Smooth muscle cell (in vitro differentiated cells): ENCODE measurements around the gene RARS1. TPM values are rescaled to one million over a fixed set of nuclear protein-coding genes. Genes with fewer than 3 reads are reported as not detected.

Experiments used
- DNase-seq: peaks from one replicate; lab custom pipeline; 2025; ENCODE audit not compliant: unreplicated experiment; lab: John Stamatoyannopoulos, UW
- H2AFZ ChIP-seq: fragments of 200-600 bp; sonication (generic); 2 replicates; pipeline ENCODE4 v1.6.0; 2016; ENCODE audit warnings: antibody characterized with exemption, low read depth, mild to moderate bottlenecking
- H3F3A ChIP-seq: fragments of 200-600 bp; sonication (generic); 2 replicates; pipeline ENCODE4 v1.6.0; 2017; ENCODE audit warnings: antibody characterized with exemption, low read depth
- H3K27ac ChIP-seq: fragments of 200-600 bp; sonication (generic); 2 replicates; pipeline ENCODE4 v1.5.1; 2016; ENCODE audit warnings: low read depth, mild to moderate bottlenecking
- H3K27me3 ChIP-seq: fragments of 200-600 bp; sonication (generic); 2 replicates; pipeline ENCODE4 v1.6.1; 2016; ENCODE audit warnings: low read depth, mild to moderate bottlenecking
- H3K36me3 ChIP-seq: fragments of 200-600 bp; sonication (generic); 2 replicates; pipeline ENCODE4 v1.5.1; 2016; ENCODE audit warnings: low read depth
- H3K4me1 ChIP-seq: fragments of 200-600 bp; sonication (generic); 2 replicates; pipeline ENCODE4 v1.5.1; 2016; ENCODE audit warnings: low read depth
- H3K4me2 ChIP-seq: fragments of 200-600 bp; sonication (generic); 2 replicates; pipeline ENCODE4 v1.6.0; 2016; ENCODE audit warnings: mild to moderate bottlenecking
- H3K4me3 ChIP-seq: fragments of 200-600 bp; sonication (generic); 2 replicates; pipeline ENCODE4 v1.5.1; 2016; ENCODE audit warnings: mild to moderate bottlenecking
- H3K79me2 ChIP-seq: fragments of 200-600 bp; sonication (generic); 2 replicates; pipeline ENCODE4 v1.6.0; 2016; ENCODE audit warnings: low read depth, mild to moderate bottlenecking
- H3K9ac ChIP-seq: fragments of 200-600 bp; sonication (generic); 2 replicates; pipeline ENCODE4 v1.6.0; 2016; ENCODE audit warnings: low read depth
- H3K9me3 ChIP-seq: fragments of 200-600 bp; sonication (generic); replicated peaks from 2 replicates; pipeline ENCODE4 v1.5.1; 2016; ENCODE audit warnings: low read depth
- H4K20me1 ChIP-seq: fragments of 200-600 bp; sonication (generic); 2 replicates; pipeline ENCODE4 v1.6.0; 2016; ENCODE audit warnings: low read depth
- WGBS: methylation state at CpG from one replicate; pipeline ENCODE4 v1.1.7; 2016; ENCODE audit warnings: low lambda C conversion rate; 5-methylcytosine and 5-hydroxymethylcytosine counted together
- polyA plus RNA-seq: library from polyadenylated mRNA; unstranded; fragments of >200 nt; fragmentation: Nextera tagmentation; extraction: Ambion mirVana; gene quantifications from 2 replicates; pipeline ENCODE4 v1.2.1, GENCODE V29; 2016
- total RNA-seq: library from RNA; depleted of rRNA; stranded (reverse); fragments of >200 nt; gene quantifications from 2 replicates; pipeline ENCODE4 v1.2.3, GENCODE V29; 2014
- TF ChIP-seq, protein P1 (sequence below): fragments of 200-600 bp; sonication (generic); IDR thresholded peaks from 2 replicates; pipeline ENCODE4 v1.5.1; 2017; ENCODE audit warnings: borderline replicate concordance, mild to moderate bottlenecking, antibody characterized with exemption; ENCODE audit not compliant: insufficient read depth, poor library complexity, severe bottlenecking

Gene RARS1
- total and polyA plus RNA-seq, 2 experiments from 2014 or later = 104 to 221 TPM

DNA sequence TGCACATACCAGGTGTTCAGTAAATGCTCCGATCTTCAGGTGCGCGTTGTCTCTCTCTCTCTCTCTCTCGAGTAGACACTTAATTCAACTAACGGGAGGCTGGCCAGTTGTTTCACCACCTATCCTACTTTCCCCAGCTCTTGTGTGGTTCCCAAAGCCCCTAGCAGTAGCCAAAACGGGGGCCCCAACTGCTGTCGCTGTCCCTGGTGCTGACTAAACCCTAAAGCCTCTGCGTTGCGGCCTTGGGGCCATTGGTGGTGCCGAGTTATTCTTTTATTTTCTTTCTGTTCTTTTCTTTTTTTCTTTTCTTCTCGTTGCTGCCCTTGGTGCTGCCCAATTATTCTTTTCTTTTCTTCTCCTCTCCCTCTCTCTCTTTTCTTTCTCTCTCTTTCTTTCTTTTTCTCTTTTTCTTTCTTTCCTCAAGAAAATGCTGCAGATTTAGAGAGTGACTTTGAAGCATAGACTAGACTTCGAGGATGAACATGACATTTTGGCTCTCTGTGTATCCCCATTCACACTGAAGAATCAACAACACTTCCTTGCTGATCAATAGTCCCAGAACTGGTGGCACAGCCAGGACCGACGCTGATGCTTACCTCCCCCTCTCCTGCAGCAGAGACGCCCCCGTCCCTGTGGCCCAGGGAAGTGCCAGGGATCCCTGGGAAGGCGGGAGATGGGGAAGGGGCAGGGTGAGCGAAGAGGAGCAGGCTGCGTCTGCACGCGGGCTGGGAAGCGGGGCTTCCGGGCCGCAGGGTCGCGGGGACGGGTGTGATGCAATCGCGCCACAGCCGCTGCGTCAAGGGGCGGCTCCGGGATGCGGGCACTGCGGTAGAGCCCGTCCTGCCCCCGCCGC lies 42.5 kb downstream of the RARS1 start, which contains the start of gene FBLL1:
TSS of gene FBLL1 (plus strand) at position 785 of the 853 bp plus-strand sequence. CDS start 200 bp downstream, outside the sequence.
- H3K4me1 ChIP-seq = peaks cover 4% of the 10 kb centered on the region
- H3K36me3 ChIP-seq = no peaks in the 10 kb centered on the region
- H3K27ac ChIP-seq = no peak within 1 kb of the TSS
- peak within 1 kb of the TSS; percentile 90 for H3K4me2 ChIP-seq
- 25% methylated on average over 22 of the region's 38 CpGs for WGBS
- H4K20me1 ChIP-seq = peaks cover 4% of the 10 kb centered on the region
- no peak within 1 kb of the TSS for H2AFZ ChIP-seq
- no peaks in the 10 kb centered on the region for H3K9me3 ChIP-seq
- peaks cover 4% of the 10 kb centered on the region for H3F3A ChIP-seq
- TF ChIP-seq, protein P1, sequence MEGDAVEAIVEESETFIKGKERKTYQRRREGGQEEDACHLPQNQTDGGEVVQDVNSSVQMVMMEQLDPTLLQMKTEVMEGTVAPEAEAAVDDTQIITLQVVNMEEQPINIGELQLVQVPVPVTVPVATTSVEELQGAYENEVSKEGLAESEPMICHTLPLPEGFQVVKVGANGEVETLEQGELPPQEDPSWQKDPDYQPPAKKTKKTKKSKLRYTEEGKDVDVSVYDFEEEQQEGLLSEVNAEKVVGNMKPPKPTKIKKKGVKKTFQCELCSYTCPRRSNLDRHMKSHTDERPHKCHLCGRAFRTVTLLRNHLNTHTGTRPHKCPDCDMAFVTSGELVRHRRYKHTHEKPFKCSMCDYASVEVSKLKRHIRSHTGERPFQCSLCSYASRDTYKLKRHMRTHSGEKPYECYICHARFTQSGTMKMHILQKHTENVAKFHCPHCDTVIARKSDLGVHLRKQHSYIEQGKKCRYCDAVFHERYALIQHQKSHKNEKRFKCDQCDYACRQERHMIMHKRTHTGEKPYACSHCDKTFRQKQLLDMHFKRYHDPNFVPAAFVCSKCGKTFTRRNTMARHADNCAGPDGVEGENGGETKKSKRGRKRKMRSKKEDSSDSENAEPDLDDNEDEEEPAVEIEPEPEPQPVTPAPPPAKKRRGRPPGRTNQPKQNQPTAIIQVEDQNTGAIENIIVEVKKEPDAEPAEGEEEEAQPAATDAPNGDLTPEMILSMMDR = no peak
- H3K9ac ChIP-seq = no peak within 1 kb of the TSS
- H3K4me3 ChIP-seq = peak within 1 kb of the TSS; percentile 50
- peaks cover 13% of the 10 kb centered on the region for H3K27me3 ChIP-seq
- DNase-seq = peak; percentile 14
- H3K79me2 ChIP-seq = no peaks in the 10 kb centered on the region

DNA sequence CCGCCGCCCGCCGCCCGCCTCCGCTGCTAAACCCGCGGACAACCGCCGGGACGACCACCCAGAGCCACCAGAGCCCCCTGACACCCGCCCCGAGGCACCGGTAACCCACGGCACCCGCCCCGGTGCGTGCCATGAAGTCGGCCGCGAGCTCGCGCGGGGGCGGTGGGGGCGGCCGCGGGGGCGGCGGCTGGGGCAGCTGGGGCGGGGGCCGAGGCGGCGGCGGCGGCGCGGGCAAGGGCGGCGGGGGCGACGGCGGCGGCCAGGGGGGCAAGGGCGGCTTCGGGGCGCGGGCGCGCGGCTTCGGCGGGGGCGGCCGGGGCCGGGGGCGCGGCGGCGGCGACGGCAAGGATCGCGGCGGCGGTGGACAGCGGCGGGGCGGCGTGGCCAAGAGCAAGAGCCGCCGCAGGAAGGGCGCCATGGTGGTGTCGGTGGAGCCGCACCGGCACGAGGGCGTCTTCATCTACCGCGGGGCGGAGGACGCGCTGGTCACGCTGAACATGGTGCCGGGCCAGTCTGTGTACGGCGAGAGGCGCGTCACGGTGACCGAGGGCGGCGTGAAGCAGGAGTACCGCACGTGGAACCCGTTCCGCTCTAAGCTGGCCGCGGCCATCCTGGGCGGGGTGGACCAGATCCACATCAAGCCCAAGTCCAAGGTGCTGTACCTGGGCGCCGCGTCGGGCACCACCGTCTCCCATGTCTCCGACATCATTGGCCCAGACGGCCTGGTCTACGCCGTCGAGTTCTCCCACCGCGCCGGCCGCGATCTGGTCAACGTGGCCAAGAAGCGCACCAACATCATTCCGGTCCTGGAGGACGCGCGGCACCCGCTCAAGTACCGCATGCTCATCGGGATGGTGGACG lies 43.3 kb downstream of the RARS1 start:
- Histone ChIP-seq H3K36me3 (no peaks in the 10 kb centered on the region), H3K4me2 (peak overlapping the region; percentile 90), H3K27ac (no peak overlapping the region), H3K4me1 (peaks cover 4% of the 10 kb centered on the region), H3K27me3 (peaks cover 13% of the 10 kb centered on the region), H3K4me3 (peak overlapping the region; percentile 50), H2AFZ (no peak overlapping the region), H3K9me3 (no peaks in the 10 kb centered on the region), H3K9ac (no peak overlapping the region), H3F3A (peaks cover 4% of the 10 kb centered on the region), H4K20me1 (peaks cover 4% of the 10 kb centered on the region), H3K79me2 (no peaks in the 10 kb centered on the region)
- DNase-seq = no peak
- TF ChIP-seq, protein P1 = no peak
- 44% methylated on average over 58 of the region's 125 CpGs for WGBS

DNA sequence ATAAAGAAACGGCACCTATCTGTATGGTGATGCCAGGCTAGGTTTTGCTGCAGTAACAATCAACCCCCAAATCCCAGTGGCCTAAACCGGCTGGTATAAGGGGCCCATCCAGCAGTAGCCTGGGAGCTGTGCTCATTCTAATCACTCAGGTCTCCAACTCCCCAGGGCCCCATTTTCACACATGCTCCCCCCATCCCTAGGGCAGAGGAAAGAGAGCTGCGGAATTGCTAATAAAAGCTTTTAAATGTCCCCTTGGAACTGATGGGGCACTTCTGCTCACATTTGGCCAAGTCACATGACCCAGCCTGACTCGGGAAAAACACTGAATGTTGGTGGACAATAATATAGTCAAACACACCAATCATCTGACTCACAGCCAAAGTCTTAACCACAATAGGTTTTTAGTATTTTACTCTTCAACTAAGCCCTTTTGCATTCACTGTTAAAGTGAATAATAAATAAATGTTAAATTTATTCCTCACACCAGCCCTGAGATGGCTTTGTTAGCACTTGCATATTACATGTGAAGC lies 44.4 kb downstream of the RARS1 start:
- H3K9ac ChIP-seq = no peak overlapping the region
- 81% methylated on average over 4 of the region's 4 CpGs for WGBS
- TF ChIP-seq, protein P1 = no peak
- H3K4me2 ChIP-seq = no peak overlapping the region
- peaks cover 13% of the 10 kb centered on the region for H3K27me3 ChIP-seq
- DNase-seq = no peak
- H3K4me3 ChIP-seq = no peak overlapping the region
- no peaks in the 10 kb centered on the region for H3K79me2 ChIP-seq
- no peak overlapping the region for H2AFZ ChIP-seq
- no peak overlapping the region for H3K27ac ChIP-seq
- peaks cover 4% of the 10 kb centered on the region for H3F3A ChIP-seq
- H3K9me3 ChIP-seq = no peaks in the 10 kb centered on the region
- H3K36me3 ChIP-seq = no peaks in the 10 kb centered on the region
- H3K4me1 ChIP-seq = peaks cover 4% of the 10 kb centered on the region
- H4K20me1 ChIP-seq = peaks cover 4% of the 10 kb centered on the region
